H9 (cell line): ENCODE data around the gene PLXNC1. TPM values are rescaled to one million over a fixed set of nuclear protein-coding genes. Genes with fewer than 3 reads are reported as not detected.

Experiments
- DNase-seq: peaks from one replicate; pipeline ENCODE4 v3.0.0-alpha.2; 2017
- H2AFZ ChIP-seq: one replicate; pipeline ENCODE4 v1.6.1; 2013; ENCODE audit warnings: mild to moderate bottlenecking, low read length, control low read depth, moderate library complexity
- H2AK5ac ChIP-seq: 2 replicates; pipeline ENCODE4 v1.6.1; 2013; ENCODE audit warnings: low read length, control low read depth, mixed read lengths; ENCODE audit not compliant: insufficient read length
- H2BK120ac ChIP-seq: one replicate; pipeline ENCODE4 v1.6.1; 2013; ENCODE audit warnings: low read depth, mild to moderate bottlenecking, low read length, control low read depth, inconsistent platforms; ENCODE audit not compliant: poor library complexity, severe bottlenecking
- H2BK12ac ChIP-seq: 2 replicates; pipeline ENCODE4 v1.6.1; 2013; ENCODE audit warnings: low read length, control low read depth, mixed read lengths, low read depth; ENCODE audit not compliant: insufficient read length
- H2BK15ac ChIP-seq: 2 replicates; pipeline ENCODE4 v1.6.1; 2013; ENCODE audit warnings: low read depth, low read length, control low read depth
- H2BK20ac ChIP-seq: one replicate; pipeline ENCODE4 v1.6.1; 2013; ENCODE audit warnings: low read depth, mild to moderate bottlenecking, low read length, control low read depth, inconsistent platforms; ENCODE audit not compliant: poor library complexity, severe bottlenecking
- H2BK5ac ChIP-seq: 2 replicates; pipeline ENCODE4 v1.6.1; 2013; ENCODE audit warnings: low read length, control low read depth, mixed read lengths; ENCODE audit not compliant: insufficient read length
- H3K14ac ChIP-seq: 2 replicates; pipeline ENCODE4 v1.6.1; 2013; ENCODE audit warnings: low read length, control low read depth; ENCODE audit not compliant: insufficient read depth
- H3K18ac ChIP-seq: 2 replicates; pipeline ENCODE4 v1.6.1; 2013; ENCODE audit warnings: low read depth, mild to moderate bottlenecking, mixed read lengths, low read length, control low read depth; ENCODE audit not compliant: insufficient read length
- H3K23ac ChIP-seq: 2 replicates; pipeline ENCODE4 v1.6.1; 2013; ENCODE audit warnings: low read length, control low read depth, mixed read lengths, low read depth; ENCODE audit not compliant: insufficient read length
- H3K23me2 ChIP-seq: 2 replicates; pipeline ENCODE4 v1.6.1; 2013; ENCODE audit warnings: low read depth, mild to moderate bottlenecking, mixed read lengths, low read length, control low read depth; ENCODE audit not compliant: insufficient read length, poor library complexity, severe bottlenecking
- H3K27ac ChIP-seq: 2 replicates; pipeline ENCODE4 v1.5.1; 2013; ENCODE audit warnings: low read length, control low read depth, mixed read lengths, low read depth; ENCODE audit not compliant: insufficient read length
- H3K27me3 ChIP-seq: 2 replicates; pipeline ENCODE4 v1.6.1; 2013; ENCODE audit warnings: low read length, control low read depth, inconsistent platforms; ENCODE audit not compliant: insufficient read depth
- H3K4ac ChIP-seq: 2 replicates; pipeline ENCODE4 v1.6.1; 2013; ENCODE audit warnings: low read depth, mild to moderate bottlenecking, control low read depth, inconsistent platforms, low read length, moderate library complexity
- H3K4me1 ChIP-seq: 2 replicates; pipeline ENCODE4 v1.6.1; 2013; ENCODE audit warnings: low read length, control low read depth, inconsistent platforms; ENCODE audit not compliant: insufficient read depth
- H3K4me2 ChIP-seq: 2 replicates; pipeline ENCODE4 v1.6.1; 2013; ENCODE audit warnings: low read length, control low read depth, mixed read lengths; ENCODE audit not compliant: insufficient read length, insufficient read depth
- H3K56ac ChIP-seq: 2 replicates; pipeline ENCODE4 v1.6.1; 2013; ENCODE audit warnings: low read depth, mild to moderate bottlenecking, mixed read lengths, low read length, control low read depth; ENCODE audit not compliant: insufficient read length
- H3K79me1 ChIP-seq: 2 replicates; pipeline ENCODE4 v1.6.1; 2013; ENCODE audit warnings: low read depth, mild to moderate bottlenecking, moderate library complexity, low read length, control low read depth, inconsistent platforms; ENCODE audit not compliant: insufficient read depth, poor library complexity, severe bottlenecking
- H3K79me2 ChIP-seq: 2 replicates; pipeline ENCODE4 v1.6.1; 2013; ENCODE audit warnings: low read length, control low read depth, inconsistent platforms; ENCODE audit not compliant: insufficient read depth
- H3K9ac ChIP-seq: 2 replicates; pipeline ENCODE4 v1.6.1; 2013; ENCODE audit warnings: low read length, control low read depth, mixed read lengths; ENCODE audit not compliant: insufficient read length; ENCODE audit errors: extremely low read depth
- H3K9me3 ChIP-seq: one replicate; pipeline ENCODE4 v1.6.1; 2013; ENCODE audit warnings: low read depth, low read length, inconsistent platforms; ENCODE audit not compliant: control insufficient read depth
- H3T11ph ChIP-seq: one replicate; pipeline ENCODE4 v1.6.1; 2013; ENCODE audit warnings: mild to moderate bottlenecking, low read length, control low read depth, inconsistent platforms
- H4K20me1 ChIP-seq: one replicate; pipeline ENCODE4 v1.6.1; 2013; ENCODE audit not compliant: control insufficient read depth, insufficient read length, insufficient read depth
- H4K5ac ChIP-seq: 2 replicates; pipeline ENCODE4 v1.6.1; 2013; ENCODE audit warnings: low read depth, mild to moderate bottlenecking, mixed read lengths, low read length, control low read depth; ENCODE audit not compliant: insufficient read length
- H4K8ac ChIP-seq: replicated peaks from 2 replicates; pipeline ENCODE4 v1.6.1; 2013; ENCODE audit warnings: low read length, control low read depth, mixed read lengths, low read depth; ENCODE audit not compliant: insufficient read length
- H4K91ac ChIP-seq: 2 replicates; pipeline ENCODE4 v1.6.1; 2013; ENCODE audit warnings: low read depth, mild to moderate bottlenecking, moderate library complexity, mixed read lengths, low read length, control low read depth; ENCODE audit not compliant: insufficient read length
- H3K27ac Mint-ChIP-seq, 3 experiments: 2 replicates in 2 of 3; 3 replicates in 1 of 3; pipeline ENCODE4 v1.8.0; 2020 to 2021; ENCODE audit warnings: mixed read lengths in 3 of 3, mild to moderate bottlenecking in 1 of 3, moderate library complexity in 1 of 3
- H3K27me3 Mint-ChIP-seq: 2 replicates; pipeline ENCODE4 v1.8.0; 2021; ENCODE audit warnings: low read depth, mild to moderate bottlenecking, moderate library complexity, mixed read lengths
- H3K36me3 Mint-ChIP-seq, 3 experiments: 2 replicates in 2 of 3; 3 replicates in 1 of 3; pipeline ENCODE4 v1.8.0; 2020 to 2021; ENCODE audit warnings: low read depth in 3 of 3, mixed read lengths in 3 of 3; ENCODE audit not compliant: insufficient read depth in 1 of 3
- H3K4me1 Mint-ChIP-seq, 2 experiments: 2 replicates each; pipeline ENCODE4 v1.8.0; 2020; ENCODE audit warnings: mixed read lengths in 2 of 2
- H3K4me3 Mint-ChIP-seq, 2 experiments: 2 replicates in 1 of 2; 3 replicates in 1 of 2; pipeline ENCODE4 v1.8.0; 2020 to 2021; ENCODE audit warnings: mild to moderate bottlenecking in 2 of 2, mixed read lengths in 2 of 2, moderate library complexity in 1 of 2
- H3K9me3 Mint-ChIP-seq, 2 experiments: 2 replicates in 1 of 2; 3 replicates in 1 of 2; pipeline ENCODE4 v1.8.0; 2020; ENCODE audit warnings: mild to moderate bottlenecking in 2 of 2, mixed read lengths in 2 of 2, moderate library complexity in 1 of 2
- WGBS: extraction: QIAGEN DNeasy Blood & Tissue Kit; methylation state at CpG from one replicate; pipeline ENCODE4 v1.1.7; 2013; ENCODE audit warnings: missing lambda C conversion rate, low lambda C conversion rate, mixed read lengths; ENCODE audit not compliant: insufficient read length; ENCODE audit errors: extremely low coverage; 5-methylcytosine and 5-hydroxymethylcytosine counted together
- total RNA-seq: library from RNA; stranded (reverse); gene quantifications from 2 replicates; pipeline ENCODE4 v1.2.1, GENCODE V29; 2021
- TF ChIP-seq, protein P1 (sequence below): fragments of 200-600 bp; sonication (generic); conservative IDR thresholded peaks from 3 replicates; pipeline ENCODE4 v1.8.0; 2021; ENCODE audit warnings: antibody characterized with exemption, mild to moderate bottlenecking

Gene PLXNC1
- total RNA-seq, 1 experiment from 2014 or later: 1.2 TPM

DNA sequence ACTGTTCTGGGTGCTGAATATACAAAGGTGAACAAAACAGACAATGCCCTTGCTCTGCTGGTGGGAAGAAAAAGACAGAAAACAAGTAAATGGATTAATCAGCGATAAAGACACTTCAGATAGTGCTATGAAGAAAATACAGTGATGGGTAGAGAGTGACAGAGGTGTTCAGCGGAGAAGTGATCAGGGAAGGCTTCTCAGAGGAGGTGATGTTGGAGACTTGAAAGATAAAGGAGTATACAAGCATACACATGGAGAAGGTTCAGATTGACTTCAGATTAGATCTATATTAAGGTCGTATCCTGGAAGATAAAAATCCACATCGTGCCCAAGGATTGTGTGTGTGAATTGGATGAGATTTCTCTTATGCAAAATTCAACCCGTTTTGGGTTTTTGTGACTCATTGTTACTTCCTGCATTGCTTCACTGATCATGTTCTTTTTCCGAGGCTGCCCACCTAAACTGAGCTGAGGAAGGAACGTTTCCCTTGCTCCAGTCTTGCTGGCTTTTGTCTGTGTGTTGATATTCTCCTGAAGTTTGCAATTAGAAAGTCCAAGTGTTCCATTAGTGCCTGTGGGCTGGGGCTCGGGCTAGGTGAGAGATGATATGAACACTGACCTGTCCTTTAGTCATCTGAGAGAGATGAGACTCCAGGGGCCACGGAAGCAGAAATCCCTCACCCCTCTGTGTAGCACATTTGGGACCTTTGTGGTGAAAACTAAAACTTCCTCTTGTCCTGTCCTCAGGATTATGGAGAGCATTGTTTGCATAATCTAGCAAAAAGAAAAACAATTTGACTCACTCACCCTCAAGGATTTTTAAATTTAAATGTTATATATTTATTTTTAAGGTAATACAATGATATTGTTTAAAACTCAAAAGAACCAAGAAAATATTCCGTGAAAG lies 27.6 kb downstream of the PLXNC1 start:
- no peak overlapping the region for H3K14ac ChIP-seq
- H3K56ac ChIP-seq: no peak overlapping the region
- no peak overlapping the region for H4K91ac ChIP-seq
- H4K8ac ChIP-seq: no peak overlapping the region
- no peak overlapping the region for H3K4me3 Mint-ChIP-seq
- TF ChIP-seq, protein P1, sequence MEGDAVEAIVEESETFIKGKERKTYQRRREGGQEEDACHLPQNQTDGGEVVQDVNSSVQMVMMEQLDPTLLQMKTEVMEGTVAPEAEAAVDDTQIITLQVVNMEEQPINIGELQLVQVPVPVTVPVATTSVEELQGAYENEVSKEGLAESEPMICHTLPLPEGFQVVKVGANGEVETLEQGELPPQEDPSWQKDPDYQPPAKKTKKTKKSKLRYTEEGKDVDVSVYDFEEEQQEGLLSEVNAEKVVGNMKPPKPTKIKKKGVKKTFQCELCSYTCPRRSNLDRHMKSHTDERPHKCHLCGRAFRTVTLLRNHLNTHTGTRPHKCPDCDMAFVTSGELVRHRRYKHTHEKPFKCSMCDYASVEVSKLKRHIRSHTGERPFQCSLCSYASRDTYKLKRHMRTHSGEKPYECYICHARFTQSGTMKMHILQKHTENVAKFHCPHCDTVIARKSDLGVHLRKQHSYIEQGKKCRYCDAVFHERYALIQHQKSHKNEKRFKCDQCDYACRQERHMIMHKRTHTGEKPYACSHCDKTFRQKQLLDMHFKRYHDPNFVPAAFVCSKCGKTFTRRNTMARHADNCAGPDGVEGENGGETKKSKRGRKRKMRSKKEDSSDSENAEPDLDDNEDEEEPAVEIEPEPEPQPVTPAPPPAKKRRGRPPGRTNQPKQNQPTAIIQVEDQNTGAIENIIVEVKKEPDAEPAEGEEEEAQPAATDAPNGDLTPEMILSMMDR: no peak
- H3K23me2 ChIP-seq: no peaks in the 10 kb centered on the region
- no peaks in the 10 kb centered on the region for H3K9me3 ChIP-seq
- H2BK20ac ChIP-seq: no peak overlapping the region
- H3K79me1 ChIP-seq: no peaks in the 10 kb centered on the region
- no peak overlapping the region for H3K9ac ChIP-seq
- no peak overlapping the region for H3K18ac ChIP-seq
- no peak overlapping the region for H2BK15ac ChIP-seq
- H2AFZ ChIP-seq: no peak overlapping the region
- peaks cover 0 to 4% (median 0%) of the 10 kb centered on the region in 3 experiments; a peak in 3 of 7 replicates for H3K36me3 Mint-ChIP-seq
- H2AK5ac ChIP-seq: no peak overlapping the region
- H4K20me1 ChIP-seq: no peaks in the 10 kb centered on the region
- peaks cover 9 to 10% of the 10 kb centered on the region in 2 experiments for H3K9me3 Mint-ChIP-seq
- no peak overlapping the region for H3K27ac Mint-ChIP-seq
- H3K4me1 ChIP-seq: no peaks in the 10 kb centered on the region
- no peaks in the 10 kb centered on the region for H3K79me2 ChIP-seq
- no peak overlapping the region for H2BK12ac ChIP-seq
- peaks cover 5 to 6% of the 10 kb centered on the region in 2 experiments; a peak in 3 of 4 replicates for H3K4me1 Mint-ChIP-seq
- peaks cover 33% of the 10 kb centered on the region for H3K27me3 ChIP-seq
- H3K4ac ChIP-seq: no peak overlapping the region
- H3T11ph ChIP-seq: no peak overlapping the region
- H2BK120ac ChIP-seq: no peak overlapping the region
- DNase-seq: no peak
- no peak overlapping the region for H2BK5ac ChIP-seq
- H3K23ac ChIP-seq: no peak overlapping the region
- H3K4me2 ChIP-seq: no peak overlapping the region
- WGBS: no CpG with 5 or more reads among the region's 10 CpGs
- H4K5ac ChIP-seq: no peak overlapping the region
- H3K27me3 Mint-ChIP-seq: peaks cover 92% of the 10 kb centered on the region
- H3K27ac ChIP-seq: no peak overlapping the region
